ENCODE data around the gene SCN3A. TPM values are rescaled to one million over a fixed set of nuclear protein-coding genes. Genes with fewer than 3 reads are reported as not detected.

The SCN3A gene
- polyA plus RNA-seq, 2 donors, result 0.04 to 0.06 TPM

GRCh38 chr2:165055082-165055851, 148.6 kb downstream of the SCN3A start:
- H3K27ac ChIP-seq (ENCODE audit: low read depth in 2 of 2, low read length in 1 of 2), result no peak overlapping the region

GRCh38 chr2:165054652-165055051, 149.2 kb downstream of the SCN3A start:
- no peaks in the 10 kb centered on the region for H3K36me3 ChIP-seq (ENCODE audit: control insufficient read depth in 2 of 2, insufficient read depth in 2 of 2, low read length in 1 of 2)
- no peaks in the 10 kb centered on the region for H3K9me3 ChIP-seq (ENCODE audit: control insufficient read depth in 2 of 2, insufficient read depth in 1 of 2, low read depth in 1 of 2, low read length in 1 of 2)
- H3K27ac ChIP-seq (ENCODE audit: low read depth in 2 of 2, low read length in 1 of 2), result no peak overlapping the region
- no peak overlapping the region for H3K4me3 ChIP-seq (ENCODE audit: low read depth in 1 of 2, low read length in 2 of 2)
- WGBS, 2 donors, result 81 to 90% methylated on average over 3 of the region's 3 CpGs
- H3K27me3 ChIP-seq (ENCODE audit: control insufficient read depth in 1 of 2, insufficient read depth in 2 of 2, low read length in 2 of 2), result no peaks in the 10 kb centered on the region
- no peaks in the 10 kb centered on the region for H3K4me1 ChIP-seq (ENCODE audit: control insufficient read depth in 2 of 2, insufficient read depth in 2 of 2, low read length in 1 of 2)

More at GRCh38 chr2:165055082-165055851, 148.6 kb downstream of the SCN3A start:
- Histone ChIP-seq H3K36me3 (ENCODE audit: control insufficient read depth in 2 of 2, insufficient read depth in 2 of 2, low read length in 1 of 2) (no peaks in the 10 kb centered on the region), H3K4me3 (ENCODE audit: low read depth in 1 of 2, low read length in 2 of 2) (no peak overlapping the region), H3K4me1 (ENCODE audit: control insufficient read depth in 2 of 2, insufficient read depth in 2 of 2, low read length in 1 of 2) (no peaks in the 10 kb centered on the region), H3K27me3 (ENCODE audit: control insufficient read depth in 1 of 2, insufficient read depth in 2 of 2, low read length in 2 of 2) (no peaks in the 10 kb centered on the region), H3K9me3 (ENCODE audit: control insufficient read depth in 2 of 2, insufficient read depth in 1 of 2, low read depth in 1 of 2, low read length in 1 of 2) (no peaks in the 10 kb centered on the region)
- 35 to 53% methylated on average over 6 of the region's 6 CpGs for WGBS, 2 donors

- Histone ChIP-seq H3K27me3 (ENCODE audit: control insufficient read depth in 1 of 2, insufficient read depth in 2 of 2, low read length in 2 of 2) (no peaks in the 10 kb centered on the region), H3K4me3 (ENCODE audit: low read depth in 1 of 2, low read length in 2 of 2) (no peak overlapping the region), H3K27ac (ENCODE audit: low read depth in 2 of 2, low read length in 1 of 2) (no peak overlapping the region), H3K36me3 (ENCODE audit: control insufficient read depth in 2 of 2, insufficient read depth in 2 of 2, low read length in 1 of 2) (no peaks in the 10 kb centered on the region), H3K9me3 (ENCODE audit: control insufficient read depth in 2 of 2, insufficient read depth in 1 of 2, low read depth in 1 of 2, low read length in 1 of 2) (peaks cover 0 to 3% of the 10 kb centered on the region in 2 donors), H3K4me1 (ENCODE audit: control insufficient read depth in 2 of 2, insufficient read depth in 2 of 2, low read length in 1 of 2) (no peaks in the 10 kb centered on the region)
- 77 to 82% methylated on average over 6 of the region's 6 CpGs for WGBS, 2 donors
Observed at GRCh38 chr2:165044505-165045303, 159.1 kb downstream of the SCN3A start.

Other genes starting within 250 kb of the SCN3A start
- gene SLC38A11, start 248.5 kb downstream of the SCN3A start, polyA plus RNA-seq, result under 1 TPM; 0.21 to 0.41 TPM
- under 1 TPM; 0.01 to 0.02 TPM for gene SCN2A, start 35.4 kb upstream of the SCN3A start, polyA plus RNA-seq